Measurements from ENCODE around the gene ROR1.

DNA sequence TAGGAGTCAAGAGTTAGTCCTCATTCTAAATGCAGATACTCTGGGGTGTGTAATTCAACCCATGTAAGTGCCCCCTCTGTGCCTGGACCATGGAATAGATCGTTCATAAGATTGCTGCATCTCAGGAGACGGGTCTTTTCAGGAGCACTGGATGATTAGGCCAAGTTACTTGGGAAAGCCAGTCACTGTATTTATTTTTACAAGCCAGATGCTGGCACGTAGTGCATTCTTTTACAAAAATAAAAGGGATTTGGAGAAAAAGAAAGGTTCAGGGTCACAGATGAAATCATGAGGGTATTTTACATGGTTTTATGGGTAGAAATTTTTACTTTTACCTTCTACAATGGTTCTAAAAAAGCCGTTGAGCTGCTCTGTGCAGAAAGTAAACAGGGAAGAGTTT, 327.0 kb downstream of the ROR1 start:
- TF ChIP-seq, protein P1, sequence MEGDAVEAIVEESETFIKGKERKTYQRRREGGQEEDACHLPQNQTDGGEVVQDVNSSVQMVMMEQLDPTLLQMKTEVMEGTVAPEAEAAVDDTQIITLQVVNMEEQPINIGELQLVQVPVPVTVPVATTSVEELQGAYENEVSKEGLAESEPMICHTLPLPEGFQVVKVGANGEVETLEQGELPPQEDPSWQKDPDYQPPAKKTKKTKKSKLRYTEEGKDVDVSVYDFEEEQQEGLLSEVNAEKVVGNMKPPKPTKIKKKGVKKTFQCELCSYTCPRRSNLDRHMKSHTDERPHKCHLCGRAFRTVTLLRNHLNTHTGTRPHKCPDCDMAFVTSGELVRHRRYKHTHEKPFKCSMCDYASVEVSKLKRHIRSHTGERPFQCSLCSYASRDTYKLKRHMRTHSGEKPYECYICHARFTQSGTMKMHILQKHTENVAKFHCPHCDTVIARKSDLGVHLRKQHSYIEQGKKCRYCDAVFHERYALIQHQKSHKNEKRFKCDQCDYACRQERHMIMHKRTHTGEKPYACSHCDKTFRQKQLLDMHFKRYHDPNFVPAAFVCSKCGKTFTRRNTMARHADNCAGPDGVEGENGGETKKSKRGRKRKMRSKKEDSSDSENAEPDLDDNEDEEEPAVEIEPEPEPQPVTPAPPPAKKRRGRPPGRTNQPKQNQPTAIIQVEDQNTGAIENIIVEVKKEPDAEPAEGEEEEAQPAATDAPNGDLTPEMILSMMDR (conservative IDR thresholded peaks at IDR 0.05; ENCODE audit: low read length) = no peak
- no peak for TF ChIP-seq EZH2phosphoT487 (IDR thresholded peaks at IDR 0.05; ENCODE audit: borderline replicate concordance, low read depth, low read length)

Data from OCI-LY7 (cell line).